GM12891 (cell line): ENCODE measurements around the gene SLC3A2.

Experiments
- POLR2A ChIP-seq: IDR thresholded peaks from 2 replicates; pipeline ENCODE4 v1.6.1; 2011; ENCODE audit warnings: low read depth, low read length, control low read depth
- TAF1 ChIP-seq: IDR thresholded peaks from 2 replicates; pipeline ENCODE4 v1.6.1; 2011; ENCODE audit warnings: low read depth, low read length, control low read depth

DNA sequence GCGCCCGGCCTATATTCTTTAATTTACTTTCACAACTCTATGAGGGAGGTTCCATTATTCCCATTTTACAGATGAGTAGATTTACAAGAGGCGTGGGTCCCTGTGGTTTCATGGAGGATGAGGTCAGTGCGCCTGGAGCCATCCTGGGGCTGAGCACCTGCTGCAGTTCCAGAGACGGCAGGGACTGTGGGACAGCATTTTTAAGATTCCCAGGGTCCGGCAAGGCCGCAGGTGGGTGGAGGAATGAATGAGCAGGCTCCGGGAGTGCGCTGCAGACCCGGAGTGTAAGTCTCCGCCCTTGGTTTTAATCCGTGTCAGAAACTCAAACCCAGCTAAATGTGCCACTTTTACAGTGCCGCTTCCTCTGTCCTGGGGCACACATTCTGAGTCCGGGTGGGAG, 44.6 kb downstream of the SLC3A2 start:
- TF ChIP-seq TAF1 (no peak), POLR2A (no peak)
